Transverse colon (tissue), 4 donors: Measurements from ENCODE around the gene NRIP3. TPM values are rescaled to one million over a fixed set of nuclear protein-coding genes. Genes with fewer than 3 reads are reported as not detected.

Experiments used
- DNase-seq: peaks from one replicate; pipeline ENCODE4 v3.0.0-alpha.2; 2019
- H3K27ac ChIP-seq, 4 donors: fragments of 200-600 bp; sonication (generic); 2 replicates each; pipeline ENCODE4 v1.5.1; 2016 to 2018; ENCODE audit warnings: inconsistent platforms in 4 of 4
- H3K27me3 ChIP-seq: fragments of 200-600 bp; sonication (generic); 2 replicates; pipeline ENCODE4 v1.5.1; 2017; ENCODE audit warnings: inconsistent platforms
- H3K36me3 ChIP-seq, 4 donors: fragments of 200-600 bp; sonication (generic); 2 replicates each; pipeline ENCODE4 v1.5.1; 2017 to 2019; ENCODE audit warnings: inconsistent platforms in 4 of 4
- H3K4me1 ChIP-seq, 4 donors: fragments of 200-600 bp; sonication (generic); 2 replicates each; pipeline ENCODE4 v1.5.1; 2017 to 2020; ENCODE audit warnings: inconsistent platforms in 4 of 4
- H3K4me3 ChIP-seq, 4 donors: fragments of 200-600 bp; sonication (generic); 1 replicate in 1 of 4; 2 replicates in 3 of 4; pipeline versions ENCODE4 v1.5.1 to v1.6.1; 2017 to 2019; ENCODE audit warnings: inconsistent platforms in 4 of 4
- H3K9me3 ChIP-seq, 2 donors: fragments of 200-600 bp; sonication (generic); 2 replicates each; pipeline ENCODE4 v1.5.1; 2017 to 2019; ENCODE audit warnings: inconsistent platforms in 2 of 2
- EP300 ChIP-seq: sonication (generic); formaldehyde crosslinking; IDR thresholded peaks from one replicate; pipeline ENCODE4 v1.6.1; 2017; ENCODE audit warnings: antibody characterized with exemption, low read depth
- POLR2A ChIP-seq: fragments of 450-650 bp; IDR thresholded peaks from one replicate; pipeline ENCODE4 v1.6.1; 2016; ENCODE audit warnings: antibody characterized with exemption, mild to moderate bottlenecking, moderate library complexity
- POLR2AphosphoS5 ChIP-seq, 3 donors: sonication (generic); formaldehyde crosslinking; IDR thresholded peaks; one replicate each; pipeline ENCODE4 v1.6.1; 2016; ENCODE audit warnings: antibody characterized with exemption in 3 of 3
- WGBS, 2 donors: methylation state at CpG; one replicate each; pipeline ENCODE4 v1.1.5; 2018; ENCODE audit warnings: low coverage in 1 of 2; 5-methylcytosine and 5-hydroxymethylcytosine counted together
- in situ Hi-C, 4 donors: fragments of 200-750 bp; cut with MboI; loops; one replicate each; pipeline versions ENCODE4 v1.15.0 to v1.15.1; 2017; ENCODE audit warnings: low sequenced_read_pairs in 3 of 4, low pct_ligation_motif_present in 1 of 4, low pct_unique_long_range_greater_than_20kb in 1 of 4
- intact Hi-C: fragments of 100-400 bp; cut with DNase I; formaldehyde crosslinking; loops from one replicate; pipeline ENCODE4 v1.15.1; 2023; ENCODE audit warnings: low total_unique reads
- total RNA-seq, 4 donors: library from RNA; depleted of rRNA; stranded (reverse); fragments of >200 nt; gene quantifications; one replicate each; pipeline ENCODE4 v1.1.0, GENCODE V29; 2016
- TF ChIP-seq, protein P1 (sequence below), 5 experiments: fragments of 200-600 bp in 3 of 5; fragments of 450-650 bp in 2 of 5; sonication (generic) in 3 of 5; IDR thresholded peaks; 1 replicate in 2 of 5; 2 replicates in 3 of 5; pipeline ENCODE4 v1.5.1; 2016 to 2017; ENCODE audit warnings: antibody characterized with exemption in 5 of 5, inconsistent platforms in 3 of 5, mild to moderate bottlenecking in 2 of 5, moderate library complexity in 1 of 5

NRIP3 gene
- total RNA-seq, 4 donors from 2014 or later = 0.82 to 1.9 TPM; not detected in 2

DNA sequence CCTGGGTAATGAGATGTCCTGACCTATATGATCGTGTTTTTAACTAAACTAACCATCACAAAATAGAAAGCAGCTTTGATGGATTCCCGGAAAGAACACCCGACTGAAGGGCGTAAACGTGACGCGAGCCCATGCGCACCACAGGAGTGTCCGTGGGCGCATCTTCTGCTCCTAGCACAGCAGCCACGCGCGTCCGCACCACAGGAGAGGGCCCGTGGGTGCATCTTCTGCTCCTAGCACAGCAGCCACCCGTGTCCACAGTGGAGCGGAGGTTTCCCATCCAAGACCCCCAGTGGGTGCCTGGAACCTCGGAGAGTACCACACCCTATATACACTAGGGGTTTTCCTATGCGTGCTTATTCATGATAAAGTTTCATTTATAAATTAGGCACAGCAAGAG, 36.1 kb upstream of the NRIP3 start:
- intact Hi-C loops = no loop called here
- in situ Hi-C loops = no loop called here
- 95% methylated on average over 19 of the region's 19 CpGs; no CpG with 5 or more reads in 1 of the 2 donors for WGBS, 2 donors

DNA sequence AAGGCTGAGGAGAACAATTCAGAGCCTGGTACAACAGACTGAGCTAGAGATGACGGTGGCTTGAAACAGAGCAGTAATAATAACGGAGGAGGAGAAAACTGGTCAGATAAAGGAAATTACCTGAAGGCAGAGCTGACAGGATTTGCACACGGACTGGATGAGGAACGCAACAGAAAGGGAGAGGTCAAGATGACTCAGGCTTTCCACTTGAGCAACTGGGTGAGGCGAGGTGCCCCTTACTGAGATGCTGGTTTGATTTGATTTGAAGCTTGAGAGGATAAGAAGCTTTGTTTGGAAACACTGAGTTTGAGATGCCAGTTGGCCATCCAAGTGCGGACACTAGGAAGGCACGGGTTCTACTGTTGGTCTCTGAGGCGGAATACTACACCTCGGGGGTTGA, 35.4 kb upstream of the NRIP3 start:
- H3K4me1 ChIP-seq = no peaks in the 10 kb centered on the region
- no peak overlapping the region for H3K27ac ChIP-seq
- in situ Hi-C loops = no loop called here
- TF ChIP-seq POLR2AphosphoS5 (IDR thresholded peaks at IDR 0.05) = no peak
- TF ChIP-seq, protein P1, sequence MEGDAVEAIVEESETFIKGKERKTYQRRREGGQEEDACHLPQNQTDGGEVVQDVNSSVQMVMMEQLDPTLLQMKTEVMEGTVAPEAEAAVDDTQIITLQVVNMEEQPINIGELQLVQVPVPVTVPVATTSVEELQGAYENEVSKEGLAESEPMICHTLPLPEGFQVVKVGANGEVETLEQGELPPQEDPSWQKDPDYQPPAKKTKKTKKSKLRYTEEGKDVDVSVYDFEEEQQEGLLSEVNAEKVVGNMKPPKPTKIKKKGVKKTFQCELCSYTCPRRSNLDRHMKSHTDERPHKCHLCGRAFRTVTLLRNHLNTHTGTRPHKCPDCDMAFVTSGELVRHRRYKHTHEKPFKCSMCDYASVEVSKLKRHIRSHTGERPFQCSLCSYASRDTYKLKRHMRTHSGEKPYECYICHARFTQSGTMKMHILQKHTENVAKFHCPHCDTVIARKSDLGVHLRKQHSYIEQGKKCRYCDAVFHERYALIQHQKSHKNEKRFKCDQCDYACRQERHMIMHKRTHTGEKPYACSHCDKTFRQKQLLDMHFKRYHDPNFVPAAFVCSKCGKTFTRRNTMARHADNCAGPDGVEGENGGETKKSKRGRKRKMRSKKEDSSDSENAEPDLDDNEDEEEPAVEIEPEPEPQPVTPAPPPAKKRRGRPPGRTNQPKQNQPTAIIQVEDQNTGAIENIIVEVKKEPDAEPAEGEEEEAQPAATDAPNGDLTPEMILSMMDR (IDR thresholded peaks at IDR 0.05) = no peak
- TF ChIP-seq POLR2A = no peak
- TF ChIP-seq EP300 = no peak
- H3K36me3 ChIP-seq = no peaks in the 10 kb centered on the region
- intact Hi-C loops = no loop called here
- no peak for DNase-seq
- 57 to 79% methylated on average over 6 to 9 of the region's 9 CpGs for WGBS, 2 donors
- H3K4me3 ChIP-seq = no peak overlapping the region
- no peaks in the 10 kb centered on the region for H3K9me3 ChIP-seq
- H3K27me3 ChIP-seq = no peaks in the 10 kb centered on the region

More for the DNA sequence above, 36.1 kb upstream of the NRIP3 start:
- TF ChIP-seq EP300 = no peak
- no peak for TF ChIP-seq POLR2AphosphoS5 (IDR thresholded peaks at IDR 0.05)
- H3K9me3 ChIP-seq = no peaks in the 10 kb centered on the region
- DNase-seq = no peak
- H3K36me3 ChIP-seq = no peaks in the 10 kb centered on the region
- H3K27ac ChIP-seq = no peak overlapping the region
- H3K4me1 ChIP-seq = no peaks in the 10 kb centered on the region
- H3K4me3 ChIP-seq = no peak overlapping the region
- no peaks in the 10 kb centered on the region for H3K27me3 ChIP-seq

DNA sequence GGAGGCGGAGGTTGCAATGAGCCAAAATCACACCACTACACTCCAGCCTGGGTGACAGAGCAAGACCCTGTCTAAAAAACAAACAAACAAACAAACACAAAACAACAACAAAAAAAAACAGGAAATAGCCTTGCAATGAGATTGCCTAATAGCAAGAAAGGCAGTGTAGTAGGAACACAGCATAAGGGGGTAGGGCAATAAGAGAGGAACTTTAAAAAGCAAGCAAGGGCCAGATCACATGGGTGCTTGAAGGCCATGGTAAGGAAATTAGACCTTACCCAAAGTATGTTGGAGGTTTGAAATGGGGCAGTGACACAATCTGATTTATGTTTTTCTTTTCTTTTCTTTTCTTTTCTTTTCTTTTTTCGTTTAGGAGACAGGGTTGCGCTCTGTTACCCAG, 34.7 kb upstream of the NRIP3 start:
- no peaks in the 10 kb centered on the region for H3K27me3 ChIP-seq
- H3K4me1 ChIP-seq = no peaks in the 10 kb centered on the region
- H3K36me3 ChIP-seq = no peaks in the 10 kb centered on the region
- no peak overlapping the region for H3K4me3 ChIP-seq
- intact Hi-C loops (no loop called here), in situ Hi-C loops (no loop called here)
- H3K27ac ChIP-seq = no peak overlapping the region
- no peak for DNase-seq
- TF ChIP-seq POLR2A (no peak), POLR2AphosphoS5 (IDR thresholded peaks at IDR 0.05) (no peak), EP300 (no peak)
- TF ChIP-seq, protein P1 (IDR thresholded peaks at IDR 0.05) = no peak
- 91 to 97% methylated on average over 3 of the region's 3 CpGs for WGBS, 2 donors
- no peaks in the 10 kb centered on the region for H3K9me3 ChIP-seq

DNA sequence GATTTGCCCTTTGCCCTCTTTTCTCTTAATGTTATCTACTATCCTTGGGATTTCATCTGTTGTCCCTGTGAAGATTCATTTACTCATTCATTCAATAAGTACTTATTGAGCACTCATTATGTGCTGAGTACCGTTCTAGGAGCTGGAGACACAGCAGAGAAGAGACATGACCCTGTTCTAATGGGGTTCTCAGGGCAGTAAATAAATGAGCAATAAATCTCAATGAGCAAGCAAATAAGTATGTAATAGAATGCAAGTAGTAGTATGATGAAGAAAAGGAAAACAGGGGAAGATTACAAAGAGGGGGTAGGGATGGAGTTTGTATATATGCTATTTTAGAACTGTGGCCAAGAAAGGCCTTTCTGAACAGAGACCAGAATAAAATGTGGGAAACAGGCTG, 34.2 kb upstream of the NRIP3 start:
- Histone ChIP-seq H3K4me1 (no peaks in the 10 kb centered on the region), H3K4me3 (no peak overlapping the region), H3K9me3 (no peaks in the 10 kb centered on the region), H3K27ac (no peak overlapping the region), H3K27me3 (no peaks in the 10 kb centered on the region), H3K36me3 (no peaks in the 10 kb centered on the region)
- no peak for TF ChIP-seq EP300
- TF ChIP-seq, protein P1 (IDR thresholded peaks at IDR 0.05) = no peak
- no peak for TF ChIP-seq POLR2AphosphoS5 (IDR thresholded peaks at IDR 0.05)
- no peak for TF ChIP-seq POLR2A
- DNase-seq = no peak
- intact Hi-C loops (no loop called here), in situ Hi-C loops (no loop called here)
- WGBS, 2 donors = 70 to 88% methylated on average over 1 of the region's 1 CpG

DNA sequence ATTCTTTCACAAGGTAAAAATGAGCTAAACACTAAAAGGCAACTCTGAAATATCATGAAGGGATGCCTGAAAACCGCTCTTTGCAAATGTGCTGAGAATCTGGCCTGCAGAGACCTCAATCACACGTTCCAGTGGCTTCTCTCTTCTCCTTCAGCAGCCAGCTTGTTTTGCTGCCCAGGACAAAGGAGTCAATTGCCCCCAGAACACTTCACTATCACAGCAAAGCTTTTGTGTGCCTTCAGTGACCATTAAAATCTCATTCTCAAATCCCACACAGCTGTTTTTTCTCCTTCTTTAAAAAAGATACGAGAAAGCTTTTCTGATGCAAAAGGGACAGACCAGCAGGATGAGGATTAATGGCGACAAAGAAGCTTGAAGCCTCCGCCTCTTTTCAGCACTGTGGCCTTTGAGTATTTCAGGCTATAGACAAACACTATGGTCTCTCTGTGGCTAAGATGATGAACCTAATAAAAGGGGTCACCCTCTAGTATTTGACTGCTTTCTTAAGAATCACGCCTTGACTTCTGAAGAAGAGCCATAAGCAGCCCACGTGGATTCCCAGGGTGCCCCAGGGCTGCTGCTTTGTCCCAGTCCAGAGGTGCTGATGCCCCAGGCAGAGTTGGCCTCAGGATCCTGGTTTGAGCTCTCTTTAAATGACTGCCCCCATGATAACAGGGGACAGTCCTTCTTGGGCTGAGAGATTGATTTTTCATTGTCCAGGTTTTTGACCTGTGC, 33.4 kb upstream of the NRIP3 start:
- Histone ChIP-seq H3K36me3 (no peaks in the 10 kb centered on the region), H3K9me3 (no peaks in the 10 kb centered on the region), H3K4me3 (no peak overlapping the region), H3K27ac (no peak overlapping the region), H3K27me3 (no peaks in the 10 kb centered on the region), H3K4me1 (no peaks in the 10 kb centered on the region)
- in situ Hi-C loops = no loop called here
- intact Hi-C loops = no loop called here
- no peak for DNase-seq
- 88 to 100% methylated on average over 3 to 7 of the region's 7 CpGs for WGBS, 2 donors
- no peak for TF ChIP-seq EP300
- TF ChIP-seq, protein P1 (IDR thresholded peaks at IDR 0.05) = no peak
- no peak for TF ChIP-seq POLR2AphosphoS5 (IDR thresholded peaks at IDR 0.05)
- no peak for TF ChIP-seq POLR2A
